NCI-H2196 treated with DMSO at 0.1 percent for 48 hours (cell line): Measurements from ENCODE around the gene ZNF524.
A peak's percentile ranks its signal among the peaks of the same experiment; 100 is the strongest.
"Not testable (repeated sequence)": the region's sequence is repeated elsewhere in the genome, so short reads cannot be mapped to it uniquely, and the experiment has no call there.

Experiments
- DNase-seq: peaks from one replicate; lab custom pipeline; 2025; ENCODE audit not compliant: unreplicated experiment; lab: John Stamatoyannopoulos, UW

Gene ZNF524

GRCh38 chr19:55581145-55581822 is 18.8 kb upstream of the ZNF524 start:
- DNase-seq, result no peak

GRCh38 chr19:55581823-55582223 is 18.3 kb upstream of the ZNF524 start:
- DNase-seq, result peak; percentile 49

GRCh38 chr19:55582284-55582683 is 17.8 kb upstream of the ZNF524 start:
- DNase-seq, result not testable (repeated sequence)

- not testable (repeated sequence) for DNase-seq
These were observed 16.2 kb upstream of the ZNF524 start for GRCh38 chr19:55583897-55584296.

- no peak for DNase-seq
These were observed 15.2 kb upstream of the ZNF524 start for GRCh38 chr19:55584871-55585270.

GRCh38 chr19:55585658-55586339 is 14.3 kb upstream of the ZNF524 start:
- peak; percentile 51 for DNase-seq

- peak; percentile 88 for DNase-seq
These were observed 13.0 kb upstream of the ZNF524 start for GRCh38 chr19:55586976-55587668.

- no peak for DNase-seq
These were observed 11.3 kb upstream of the ZNF524 start for GRCh38 chr19:55588738-55589137.

GRCh38 chr19:55590109-55590508 is 10.0 kb upstream of the ZNF524 start:
- DNase-seq, result no peak

GRCh38 chr19:55590617-55591016 is 9.5 kb upstream of the ZNF524 start:
- DNase-seq, result peak; percentile 10

- DNase-seq, result no peak
These were observed 8.5 kb upstream of the ZNF524 start for GRCh38 chr19:55591555-55591954.

GRCh38 chr19:55592391-55593090 is 7.5 kb upstream of the ZNF524 start:
- DNase-seq, result no peak

- DNase-seq, result no peak
These were observed 6.9 kb upstream of the ZNF524 start for GRCh38 chr19:55593096-55593772.

- DNase-seq, result no peak
These were observed 5.0 kb upstream of the ZNF524 start for GRCh38 chr19:55594996-55595545.

- DNase-seq, result no peak
These were observed 3.8 kb upstream of the ZNF524 start for GRCh38 chr19:55596304-55596703.

- DNase-seq, result no peak
These were observed 2.6 kb upstream of the ZNF524 start for GRCh38 chr19:55597501-55597921.

- no peak for DNase-seq
These were observed 2.1 kb upstream of the ZNF524 start for GRCh38 chr19:55598034-55598433.

- DNase-seq, result peak; percentile 88
These were observed 1.2 kb upstream of the ZNF524 start for GRCh38 chr19:55598719-55599467.

- peak; percentile 95 for DNase-seq
These were observed 633 bp upstream of the ZNF524 start, which contains the start of gene FIZ1 for GRCh38 chr19:55599468-55599841. TSS of gene FIZ1 (minus strand) at chr19:55599517. CDS start at chr19:55597865, 1,652 bp downstream.

- DNase-seq, result no peak
These were observed 557 bp downstream of the ZNF524 start for GRCh38 chr19:55600662-55601028.
